Measurements from ENCODE around the gene CNTFR. TPM values are rescaled to one million over a fixed set of nuclear protein-coding genes. Genes with fewer than 3 reads are reported as not detected.

Gene CNTFR
- total RNA-seq, 4 donors from 2014 or later, result 19.7 to 146 (median 118) TPM

- TF ChIP-seq CTCF (IDR thresholded peaks at IDR 0.05 in 4 of 5, conservative IDR thresholded peaks at IDR 0.05 in 1 of 5), result no peak
- in situ Hi-C loops (cut with MboI; ENCODE audit: low sequenced_read_pairs in 4 of 4), result loop anchor here in 1 of 4 donors (25.0 kb wide), 1 partner anchor 91 kb away; the partner anchor contains the start of genes DCTN3 and RPP25L
- no peaks in the 10 kb centered on the region for H3K9me3 ChIP-seq
- ATAC-seq (no peak), DNase-seq (no peak)
- H3K27me3 ChIP-seq, result no peaks in the 10 kb centered on the region
- no peak overlapping the region for H3K4me3 ChIP-seq
- no peaks in the 10 kb centered on the region for H3K36me3 ChIP-seq
- intact Hi-C loops (cut with DNase I; ENCODE audit: low total_unique reads), result no loop called here
- H3K4me1 ChIP-seq, result peaks cover 6 to 7% of the 10 kb centered on the region in 2 donors
- no peak overlapping the region for H3K27ac ChIP-seq
These were observed 68.0 kb downstream of the CNTFR start for GRCh38 chr9:34521406-34522045.

DNA sequence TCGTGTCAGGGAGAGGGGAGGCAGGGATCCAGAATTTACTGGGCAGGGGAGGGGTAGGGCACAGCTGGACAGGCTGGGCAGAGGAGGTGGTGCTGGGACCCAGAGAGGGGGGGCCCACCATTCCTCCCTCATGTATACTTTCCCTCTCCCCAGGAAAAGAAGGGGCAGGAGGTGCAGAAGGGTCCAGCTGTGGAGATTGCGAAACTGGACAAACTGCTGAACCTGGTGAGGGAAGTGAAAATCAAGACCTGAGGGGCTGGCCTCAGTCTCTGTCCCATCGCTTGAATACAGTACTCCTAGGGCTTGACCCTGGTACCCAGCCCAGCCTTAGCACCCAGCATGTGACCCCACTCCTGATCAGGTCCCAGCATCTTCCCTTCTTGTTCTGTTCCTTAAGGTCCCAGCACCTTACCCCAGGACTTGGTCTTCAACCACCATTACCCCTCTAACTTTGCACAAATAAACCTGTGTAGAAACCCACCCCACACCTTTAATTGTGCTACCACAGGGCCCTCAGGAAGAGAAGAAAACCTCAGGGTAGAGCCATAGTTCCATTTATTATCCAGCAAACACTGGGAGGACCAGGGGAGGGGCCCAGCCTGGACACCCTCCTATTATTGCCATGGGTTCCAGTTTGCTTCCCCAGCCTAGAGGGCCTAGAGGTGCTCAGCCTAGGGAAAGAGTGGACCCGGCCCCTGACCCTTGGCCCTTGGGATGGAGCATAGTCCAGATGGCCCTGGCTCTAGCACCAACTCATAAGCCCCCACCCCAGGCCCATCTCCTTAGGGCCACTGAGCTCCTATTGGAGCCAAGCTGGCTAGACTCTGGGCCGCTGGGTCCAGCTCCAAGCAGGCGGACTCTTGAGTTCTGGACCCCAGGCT lies 68.8 kb downstream of the CNTFR start:
- Histone ChIP-seq H3K9me3 (no peaks in the 10 kb centered on the region), H3K4me1 (peaks cover 6 to 7% of the 10 kb centered on the region in 2 donors), H3K27ac (no peak overlapping the region), H3K4me3 (no peak overlapping the region), H3K27me3 (no peaks in the 10 kb centered on the region), H3K36me3 (no peaks in the 10 kb centered on the region)
- DNase-seq (no peak), ATAC-seq (no peak)
- intact Hi-C loops (cut with DNase I; ENCODE audit: low total_unique reads) (no loop called here), in situ Hi-C loops (cut with MboI; ENCODE audit: low sequenced_read_pairs in 4 of 4) (loop anchor here in 1 of 4 donors (25.0 kb wide), 1 partner anchor 92 kb away; the partner anchor contains the start of genes DCTN3 and RPP25L)
- TF ChIP-seq POLR2A (IDR thresholded peaks at IDR 0.05) (no peak), CTCF (IDR thresholded peaks at IDR 0.05 in 4 of 5, conservative IDR thresholded peaks at IDR 0.05 in 1 of 5) (no peak)

DNA sequence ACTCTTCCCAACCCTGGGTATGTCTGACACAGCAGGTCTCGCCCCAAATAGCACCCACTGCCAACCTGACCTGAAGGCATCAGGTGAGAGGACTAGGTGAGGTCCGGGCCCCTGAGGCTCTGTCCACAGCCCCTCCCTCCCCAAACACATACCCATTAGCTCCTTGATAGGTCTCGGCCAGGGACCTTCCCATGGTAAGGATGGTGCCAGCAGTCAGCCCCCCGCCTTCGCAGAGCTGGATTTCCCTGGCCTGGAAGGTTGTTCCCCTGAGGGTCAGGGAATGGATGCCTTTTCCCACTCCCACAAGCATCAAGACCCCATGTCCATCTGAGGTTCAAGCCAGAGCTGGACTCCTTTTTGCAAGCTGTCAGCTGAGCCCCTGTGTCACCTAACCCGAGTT lies 69.4 kb downstream of the CNTFR start:
- DNase-seq (no peak), ATAC-seq (no peak)
- H3K4me3 ChIP-seq, result no peak overlapping the region
- intact Hi-C loops (cut with DNase I; ENCODE audit: low total_unique reads) (no loop called here), in situ Hi-C loops (cut with MboI; ENCODE audit: low sequenced_read_pairs in 4 of 4) (loop anchor here in 1 of 4 donors (25.0 kb wide), 1 partner anchor 92 kb away; the partner anchor contains the start of genes DCTN3 and RPP25L)
- no peaks in the 10 kb centered on the region for H3K9me3 ChIP-seq
- no peak for TF ChIP-seq CTCF (IDR thresholded peaks at IDR 0.05 in 4 of 5, conservative IDR thresholded peaks at IDR 0.05 in 1 of 5)
- no peak for TF ChIP-seq POLR2A (IDR thresholded peaks at IDR 0.05)
- H3K27me3 ChIP-seq, result no peaks in the 10 kb centered on the region
- H3K27ac ChIP-seq, result no peak overlapping the region
- H3K4me1 ChIP-seq, result peaks cover 6 to 7% of the 10 kb centered on the region in 2 donors
- H3K36me3 ChIP-seq, result no peaks in the 10 kb centered on the region

DNA sequence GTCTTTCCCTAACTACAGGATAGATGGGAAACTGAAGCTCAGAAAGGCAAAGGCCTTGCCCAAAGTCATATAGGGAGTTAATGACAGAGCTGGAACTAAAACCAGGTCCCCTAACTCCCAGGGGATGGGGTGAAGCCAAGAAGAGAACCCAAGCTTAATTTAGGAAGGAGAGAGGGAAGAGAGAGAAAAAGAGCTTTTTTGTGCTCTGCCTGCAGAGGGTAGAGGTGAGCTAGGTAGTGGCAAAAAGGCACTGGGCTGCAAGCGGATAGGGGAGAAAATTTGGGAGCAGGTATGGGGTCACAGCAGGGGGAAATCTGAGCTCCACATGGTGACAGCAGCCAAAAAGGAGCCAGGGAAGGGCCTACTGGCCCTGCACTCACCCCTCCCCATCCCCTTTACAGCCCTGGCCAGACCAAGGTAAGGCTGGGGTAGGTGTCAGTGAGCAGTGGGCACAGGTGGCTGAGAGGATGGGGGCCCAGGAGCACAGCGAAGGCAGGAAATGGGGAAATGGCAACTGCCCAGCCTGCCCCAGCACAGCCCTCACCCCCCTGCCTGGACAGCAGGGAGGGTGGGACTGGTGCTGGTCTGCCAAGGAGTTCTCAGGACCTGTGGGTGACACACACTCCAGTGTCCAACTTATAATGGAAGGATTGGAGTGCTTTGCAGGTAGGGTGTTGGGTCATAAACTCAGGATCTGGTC lies 70.1 kb downstream of the CNTFR start:
- Histone ChIP-seq H3K9me3 (no peaks in the 10 kb centered on the region), H3K4me1 (peaks cover 6 to 7% of the 10 kb centered on the region in 2 donors), H3K4me3 (no peak overlapping the region), H3K27me3 (no peaks in the 10 kb centered on the region), H3K27ac (no peak overlapping the region), H3K36me3 (no peaks in the 10 kb centered on the region)
- intact Hi-C loops (cut with DNase I; ENCODE audit: low total_unique reads) (no loop called here), in situ Hi-C loops (cut with MboI; ENCODE audit: low sequenced_read_pairs in 4 of 4) (loop anchor here in 1 of 4 donors (25.0 kb wide), 1 partner anchor 93 kb away; the partner anchor contains the start of genes DCTN3 and RPP25L)
- DNase-seq, result no peak
- TF ChIP-seq CTCF (IDR thresholded peaks at IDR 0.05 in 4 of 5, conservative IDR thresholded peaks at IDR 0.05 in 1 of 5), result no peak
- TF ChIP-seq POLR2A (IDR thresholded peaks at IDR 0.05), result no peak
- ATAC-seq, result no peak
